Measurements from ENCODE around the gene MPP4. TPM values are rescaled to one million over a fixed set of nuclear protein-coding genes. Genes with fewer than 3 reads are reported as not detected.

MPP4 gene
- total and polyA plus RNA-seq, 10 of the 15 experiments (the other 5 are each of a cell fraction or from before 2014, with no cell fraction given): 0.03 to 0.14 (median 0.05) TPM; not detected in 4

DNA sequence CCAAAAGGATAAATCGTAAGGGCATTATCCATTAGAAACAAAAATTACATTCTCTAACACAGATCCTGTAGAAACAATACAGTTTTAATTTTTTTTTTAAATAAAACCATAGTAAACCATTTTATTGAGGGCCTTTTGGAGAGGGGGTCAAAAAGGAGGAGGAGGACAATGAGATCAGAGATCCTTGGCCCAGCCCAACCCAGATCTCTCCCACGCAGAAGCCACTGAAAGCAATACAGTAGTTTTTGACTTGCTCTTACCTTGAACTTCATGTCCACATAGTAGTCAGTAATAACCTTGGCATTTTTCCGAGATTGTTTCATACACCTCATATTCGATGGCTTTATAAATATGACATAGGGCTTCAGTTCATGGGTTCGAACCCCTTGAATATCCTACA lies 51.0 kb downstream of the MPP4 start (continued):
- no peak for TF ChIP-seq E2F8 (IDR thresholded peaks at IDR 0.05; ENCODE audit: low read depth, partially characterized antibody)
- TF ChIP-seq DPF2 (IDR thresholded peaks at IDR 0.05): no peak
- TF ChIP-seq ZNF592 (IDR thresholded peaks at IDR 0.05): no peak
- no peak for TF ChIP-seq MYC (IDR thresholded peaks at IDR 0.05; ENCODE audit: insufficient read depth, insufficient read length, insufficient replicate concordance, low read length, severe bottlenecking)
- TF ChIP-seq FOXK2 (IDR thresholded peaks at IDR 0.05): no peak
- no peak for TF ChIP-seq CTCF (IDR thresholded peaks at IDR 0.05 in 2 of 3, conservative IDR thresholded peaks at IDR 0.05 in 1 of 3; ENCODE audit: control insufficient read depth in 2 of 3, extremely low read depth in 1 of 3, insufficient read depth in 1 of 3, low read depth in 3 of 3, low read length in 3 of 3)
- TF ChIP-seq, protein P1, sequence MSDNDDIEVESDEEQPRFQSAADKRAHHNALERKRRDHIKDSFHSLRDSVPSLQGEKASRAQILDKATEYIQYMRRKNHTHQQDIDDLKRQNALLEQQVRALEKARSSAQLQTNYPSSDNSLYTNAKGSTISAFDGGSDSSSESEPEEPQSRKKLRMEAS (IDR thresholded peaks at IDR 0.05; ENCODE audit: low read depth, low read length): no peak
- no peak for TF ChIP-seq TARDBP (IDR thresholded peaks at IDR 0.05; ENCODE audit: borderline replicate concordance)
